ENCODE results near the gene NMRK1.

GRCh38 chr9:75063556-75064305 lies 24.2 kb downstream of the NMRK1 start:
- no peak for TF ChIP-seq POLR2A (IDR thresholded peaks at IDR 0.05; ENCODE audit: low read length)
- no peak for TF ChIP-seq GATA1 (IDR thresholded peaks at IDR 0.05; ENCODE audit: low read depth, low read length)

Data from erythroblast (primary cell).